Omental fat pad (tissue), 4 donors: ENCODE data around the gene FGF7. TPM values are rescaled to one million over a fixed set of nuclear protein-coding genes. Genes with fewer than 3 reads are reported as not detected.
"Not testable (repeated sequence)": the region's sequence is repeated elsewhere in the genome, so short reads cannot be mapped to it uniquely, and the experiment has no call there.

ENCODE experiments used
- ATAC-seq: fragments of 150-250 bp; one replicate; pipeline ENCODE4 v1.9.1; 2016; ENCODE audit warnings: mild to moderate bottlenecking, moderate library complexity; ENCODE audit not compliant: low FRiP score
- DNase-seq: peaks from one replicate; pipeline ENCODE4 v3.0.0-alpha.2; 2019; ENCODE audit warnings: low spot score
- total RNA-seq, 4 donors: library from RNA; depleted of rRNA; stranded (reverse); fragments of >200 nt; gene quantifications; one replicate each; pipeline ENCODE4 v1.1.0, GENCODE V29; 2016
- TF ChIP-seq, protein P1 (sequence below), 3 donors: fragments of 450-650 bp; IDR thresholded peaks; one replicate each; pipeline ENCODE4 v1.5.1; 2016 to 2017; ENCODE audit warnings: antibody characterized with exemption in 3 of 3, mild to moderate bottlenecking in 3 of 3, moderate library complexity in 2 of 3

The FGF7 gene
- total RNA-seq, 4 donors from 2014 or later, result 77.1 to 127 (median 102) TPM

DNA sequence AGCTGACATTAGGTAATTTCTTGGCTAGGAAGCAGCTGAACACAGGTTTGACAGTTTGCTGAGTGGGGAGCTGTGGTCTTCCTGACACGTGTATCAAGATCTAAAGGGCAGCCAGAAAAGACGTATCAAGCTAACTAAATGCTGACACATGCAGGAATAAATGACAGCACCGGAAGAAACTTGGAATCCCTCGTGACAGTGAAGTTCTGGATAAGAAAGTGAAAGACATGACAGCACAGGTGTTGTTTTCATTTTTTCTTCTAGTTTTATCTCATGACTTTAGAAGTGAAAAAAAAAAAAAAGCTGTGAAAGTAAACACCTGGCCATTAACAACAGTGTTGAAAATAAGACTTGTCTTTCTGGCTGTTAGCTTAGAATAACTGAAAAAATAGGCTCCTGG lies 48.7 kb downstream of the FGF7 start:
- ATAC-seq (no peak), DNase-seq (no peak)
- TF ChIP-seq, protein P1, sequence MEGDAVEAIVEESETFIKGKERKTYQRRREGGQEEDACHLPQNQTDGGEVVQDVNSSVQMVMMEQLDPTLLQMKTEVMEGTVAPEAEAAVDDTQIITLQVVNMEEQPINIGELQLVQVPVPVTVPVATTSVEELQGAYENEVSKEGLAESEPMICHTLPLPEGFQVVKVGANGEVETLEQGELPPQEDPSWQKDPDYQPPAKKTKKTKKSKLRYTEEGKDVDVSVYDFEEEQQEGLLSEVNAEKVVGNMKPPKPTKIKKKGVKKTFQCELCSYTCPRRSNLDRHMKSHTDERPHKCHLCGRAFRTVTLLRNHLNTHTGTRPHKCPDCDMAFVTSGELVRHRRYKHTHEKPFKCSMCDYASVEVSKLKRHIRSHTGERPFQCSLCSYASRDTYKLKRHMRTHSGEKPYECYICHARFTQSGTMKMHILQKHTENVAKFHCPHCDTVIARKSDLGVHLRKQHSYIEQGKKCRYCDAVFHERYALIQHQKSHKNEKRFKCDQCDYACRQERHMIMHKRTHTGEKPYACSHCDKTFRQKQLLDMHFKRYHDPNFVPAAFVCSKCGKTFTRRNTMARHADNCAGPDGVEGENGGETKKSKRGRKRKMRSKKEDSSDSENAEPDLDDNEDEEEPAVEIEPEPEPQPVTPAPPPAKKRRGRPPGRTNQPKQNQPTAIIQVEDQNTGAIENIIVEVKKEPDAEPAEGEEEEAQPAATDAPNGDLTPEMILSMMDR (IDR thresholded peaks at IDR 0.05), result no peak

DNA sequence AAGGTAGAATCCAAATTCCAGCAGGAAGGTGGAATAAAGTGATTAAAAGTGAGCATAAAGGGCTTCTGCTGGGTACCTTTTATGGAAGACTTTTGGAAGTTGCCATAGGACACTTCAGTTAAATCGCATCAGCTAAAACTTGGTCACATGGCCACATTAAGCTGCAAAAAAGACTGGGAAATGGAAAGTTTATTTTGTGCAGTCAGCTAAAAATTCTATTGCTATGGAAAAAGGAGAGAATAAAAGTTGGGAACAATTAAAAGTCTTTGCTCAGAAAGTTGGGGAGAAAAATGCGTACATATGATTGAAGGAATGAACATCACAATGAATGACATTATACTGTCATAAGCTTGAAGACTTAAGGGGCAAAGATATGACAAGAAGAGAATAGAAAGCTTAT lies 49.3 kb downstream of the FGF7 start:
- DNase-seq, result no peak
- TF ChIP-seq, protein P1 (IDR thresholded peaks at IDR 0.05), result no peak
- no peak for ATAC-seq

DNA sequence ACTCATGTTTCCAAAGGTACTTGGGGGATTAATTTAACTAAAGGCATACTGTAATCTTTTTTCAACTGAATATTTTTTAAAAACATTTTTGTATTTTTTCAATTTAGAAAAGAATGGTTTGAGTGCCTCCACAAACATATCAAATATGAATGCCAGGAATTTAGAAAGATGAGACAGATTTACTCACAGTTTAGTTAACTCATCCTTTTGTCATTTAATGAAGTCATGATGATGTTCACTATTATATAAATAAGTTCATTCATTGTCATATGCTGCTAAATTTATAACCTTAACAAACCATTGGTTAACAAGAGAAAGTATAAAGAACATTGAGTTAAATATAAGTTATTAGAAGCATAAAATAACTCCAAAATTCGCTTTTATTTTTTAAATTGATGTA lies 50.0 kb downstream of the FGF7 start:
- ATAC-seq, result no peak
- DNase-seq, result no peak
- TF ChIP-seq, protein P1 (IDR thresholded peaks at IDR 0.05), result no peak

DNA sequence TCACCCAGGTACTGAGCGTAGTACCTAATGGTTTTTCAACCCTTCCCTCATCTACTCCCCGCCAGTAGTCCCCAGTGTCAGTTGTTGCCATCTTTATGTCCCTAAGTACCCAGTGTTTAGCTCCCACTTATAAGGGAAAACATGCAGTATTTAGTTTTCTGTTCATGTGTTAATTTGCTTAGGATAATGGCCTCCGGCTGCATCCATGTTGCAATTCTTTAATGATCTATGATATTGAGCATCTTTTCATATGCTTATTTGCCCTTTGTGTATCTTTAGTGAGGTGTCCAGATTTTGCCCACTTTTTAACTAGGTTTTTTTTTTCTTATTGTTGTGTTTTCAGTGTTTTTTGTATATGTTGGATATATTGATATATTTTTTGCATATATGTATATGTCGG lies 55.0 kb downstream of the FGF7 start:
- not testable (repeated sequence) for ATAC-seq, DNase-seq

DNA sequence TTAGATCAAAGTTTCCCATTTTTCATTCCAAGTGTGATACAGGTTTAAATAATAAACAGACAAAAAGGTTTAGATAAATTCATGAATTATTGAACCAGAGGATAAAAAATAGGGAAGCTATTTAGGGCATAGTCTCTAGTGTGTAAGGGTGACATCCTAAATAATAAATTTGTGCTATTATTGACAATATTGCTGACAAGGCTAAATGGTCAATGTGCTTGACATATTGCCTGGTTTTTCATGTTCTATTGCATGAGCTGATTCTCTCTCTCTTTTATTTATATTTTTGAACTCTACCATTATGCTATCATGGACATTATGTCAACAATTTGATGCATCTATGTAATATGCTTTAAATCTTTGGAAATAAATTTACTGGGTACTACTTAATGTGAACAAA lies 55.9 kb downstream of the FGF7 start:
- not testable (repeated sequence) for DNase-seq, ATAC-seq

DNA sequence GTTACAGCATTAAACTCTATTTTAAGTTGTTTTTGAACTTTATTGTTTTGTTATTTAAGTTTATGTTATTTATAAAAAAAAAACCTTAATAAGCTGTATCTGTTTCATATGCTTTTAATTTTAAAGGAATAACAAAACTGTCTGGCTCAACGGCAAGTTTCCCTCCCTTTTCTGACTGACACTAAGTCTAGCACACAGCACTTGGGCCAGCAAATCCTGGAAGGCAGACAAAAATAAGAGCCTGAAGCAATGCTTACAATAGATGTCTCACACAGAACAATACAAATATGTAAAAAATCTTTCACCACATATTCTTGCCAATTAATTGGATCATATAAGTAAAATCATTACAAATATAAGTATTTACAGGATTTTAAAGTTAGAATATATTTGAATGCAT lies 62.4 kb downstream of the FGF7 start:
- ATAC-seq, result not testable (repeated sequence)

DNA sequence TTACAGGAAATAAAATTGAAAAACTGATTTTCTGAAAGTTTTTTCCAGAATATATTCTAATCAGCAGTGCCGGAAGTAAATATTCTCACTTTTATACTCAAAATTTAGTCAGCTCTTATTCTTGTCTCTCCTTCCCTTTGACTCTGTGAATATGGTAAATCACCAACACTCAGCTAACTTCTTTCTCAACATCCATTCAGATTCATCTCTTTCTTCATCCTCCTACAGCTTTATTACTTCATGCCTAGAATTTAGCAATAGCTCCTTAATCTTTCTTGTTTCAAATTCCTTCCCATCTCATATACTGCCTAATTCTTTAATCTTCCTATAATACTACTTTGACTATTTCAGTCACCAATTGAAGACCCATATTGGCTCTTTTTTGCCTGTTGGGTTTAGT lies 67.9 kb downstream of the FGF7 start:
- peak; percentile 71 for ATAC-seq
- TF ChIP-seq, protein P1 (IDR thresholded peaks at IDR 0.05), result no peak

More for the DNA sequence above, 62.4 kb downstream of the FGF7 start:
- not testable (repeated sequence) for DNase-seq

DNA sequence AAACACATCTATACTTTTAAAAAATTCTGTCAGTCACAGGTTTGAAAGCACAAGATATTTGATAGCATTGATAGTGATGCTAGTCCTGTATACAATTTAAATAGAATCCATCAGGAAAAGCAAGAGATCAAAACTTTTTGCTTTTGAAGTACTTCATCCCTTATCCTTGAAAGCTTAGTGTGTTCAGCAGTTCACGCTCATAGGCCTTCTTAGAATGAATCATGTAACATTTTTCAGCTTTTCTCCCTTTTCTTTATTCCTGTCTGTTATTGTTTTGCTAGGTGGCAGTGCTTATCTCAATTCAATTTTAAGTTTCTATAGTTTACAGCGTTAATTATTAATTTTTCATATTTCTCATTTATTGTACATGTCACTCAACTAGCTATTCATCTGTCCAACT lies 69.1 kb downstream of the FGF7 start:
- TF ChIP-seq, protein P1 (IDR thresholded peaks at IDR 0.05), result no peak
- DNase-seq (no peak), ATAC-seq (no peak)

More for the DNA sequence above, 67.9 kb downstream of the FGF7 start:
- no peak for DNase-seq

DNA sequence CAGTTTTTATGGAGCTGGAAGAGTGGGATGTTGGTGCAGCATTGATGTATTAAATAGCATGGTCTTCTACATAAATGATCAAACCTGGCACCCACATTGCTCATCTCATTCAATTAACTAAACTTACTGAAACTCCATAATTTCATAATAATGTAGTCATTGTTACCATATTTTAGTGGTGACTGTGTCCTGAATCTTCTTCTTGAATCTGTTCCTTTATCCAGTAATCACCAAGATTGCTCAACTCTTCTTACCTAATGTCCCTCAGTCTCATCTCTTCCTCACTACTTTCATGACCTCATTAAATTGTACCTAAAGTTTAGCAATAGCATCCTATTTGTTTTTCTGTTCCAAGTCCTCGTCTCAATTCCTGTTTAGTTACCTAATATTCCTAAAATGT lies 69.8 kb downstream of the FGF7 start:
- DNase-seq, result no peak
- TF ChIP-seq, protein P1 (IDR thresholded peaks at IDR 0.05), result no peak
- ATAC-seq, result no peak
